Type B pancreatic cell (in vitro differentiated cells): Measurements from ENCODE around the gene CDH1. TPM values are rescaled to one million over a fixed set of nuclear protein-coding genes. Genes with fewer than 3 reads are reported as not detected.
A peak's percentile ranks its signal among the peaks of the same experiment; 100 is the strongest.

Source experiments
- DNase-seq: peaks from one replicate; pipeline ENCODE4 v3.0.0; 2021; ENCODE audit warnings: mixed read lengths; ENCODE audit not compliant: unreplicated experiment; ENCODE audit errors: extremely low spot score
- H3K27ac Mint-ChIP-seq: 2 replicates; pipeline ENCODE4 v1.8.0; 2021; ENCODE audit warnings: mild to moderate bottlenecking, mixed read lengths
- H3K27me3 Mint-ChIP-seq: 2 replicates; pipeline ENCODE4 v1.8.0; 2021; ENCODE audit warnings: mixed read lengths
- H3K36me3 Mint-ChIP-seq: 2 replicates; pipeline ENCODE4 v1.8.0; 2021; ENCODE audit warnings: mixed read lengths
- H3K4me1 Mint-ChIP-seq: one replicate; pipeline ENCODE4 v1.8.0; 2021; ENCODE audit warnings: mixed read lengths; ENCODE audit not compliant: unreplicated experiment
- H3K4me3 Mint-ChIP-seq: 2 replicates; pipeline ENCODE4 v1.8.0; 2021; ENCODE audit warnings: mild to moderate bottlenecking, mixed read lengths
- H3K9me3 Mint-ChIP-seq: 2 replicates; pipeline ENCODE4 v1.8.0; 2021; ENCODE audit warnings: mixed read lengths
- total RNA-seq: library from RNA; stranded (reverse); gene quantifications from 2 replicates; pipeline ENCODE4 v1.2.1, GENCODE V29; 2021; ENCODE audit warnings: low replicate concordance
- TF ChIP-seq, protein P1 (sequence below): fragments of 200-600 bp; sonication (generic); conservative IDR thresholded peaks from 2 replicates; pipeline ENCODE4 v1.5.0; 2021; ENCODE audit warnings: antibody characterized with exemption, mild to moderate bottlenecking

The CDH1 gene
- total RNA-seq, 1 donor from 2014 or later = 190 TPM

DNA sequence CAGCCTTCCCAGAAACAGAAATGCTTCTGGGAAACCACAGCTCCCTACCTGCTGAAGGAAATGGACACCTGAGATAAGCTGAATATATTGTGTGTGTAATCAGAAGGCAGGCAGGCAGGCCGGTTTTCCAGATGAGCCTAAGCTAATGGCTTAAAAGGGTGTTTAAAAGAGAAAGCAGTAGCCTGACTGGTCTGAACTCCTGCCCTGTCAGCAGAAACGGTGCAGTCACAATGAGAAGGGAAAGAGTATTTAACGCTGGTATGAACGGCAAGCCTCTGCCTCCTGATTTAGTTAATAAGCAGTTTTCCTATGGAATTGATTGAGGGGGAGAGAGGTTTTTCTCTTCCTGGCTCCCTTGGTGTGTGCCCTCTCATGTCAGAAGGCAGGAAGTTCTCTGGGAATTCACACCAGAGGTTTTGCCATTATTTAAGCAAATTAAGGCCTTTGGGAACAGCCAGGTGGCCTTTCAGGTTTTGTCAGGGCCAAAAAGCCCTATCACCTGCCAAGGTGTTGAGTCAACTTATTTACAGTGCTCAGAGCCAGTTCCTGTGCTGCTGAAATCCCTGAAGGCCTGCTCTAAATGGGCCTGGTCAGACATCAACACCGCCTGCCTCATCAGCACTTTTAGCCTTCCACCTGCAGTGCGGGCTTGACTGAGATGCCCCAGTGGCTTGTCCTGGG is 41.6 kb downstream of the CDH1 start:
- Mint-ChIP-seq H3K4me3 (peak overlapping the region; percentile 56), H3K9me3 (no peaks in the 10 kb centered on the region), H3K27me3 (no peaks in the 10 kb centered on the region), H3K36me3 (peaks cover 3% of the 10 kb centered on the region), H3K27ac (peak overlapping the region; percentile 91), H3K4me1 (peaks cover 19% of the 10 kb centered on the region)
- no peak for DNase-seq
- TF ChIP-seq, protein P1, sequence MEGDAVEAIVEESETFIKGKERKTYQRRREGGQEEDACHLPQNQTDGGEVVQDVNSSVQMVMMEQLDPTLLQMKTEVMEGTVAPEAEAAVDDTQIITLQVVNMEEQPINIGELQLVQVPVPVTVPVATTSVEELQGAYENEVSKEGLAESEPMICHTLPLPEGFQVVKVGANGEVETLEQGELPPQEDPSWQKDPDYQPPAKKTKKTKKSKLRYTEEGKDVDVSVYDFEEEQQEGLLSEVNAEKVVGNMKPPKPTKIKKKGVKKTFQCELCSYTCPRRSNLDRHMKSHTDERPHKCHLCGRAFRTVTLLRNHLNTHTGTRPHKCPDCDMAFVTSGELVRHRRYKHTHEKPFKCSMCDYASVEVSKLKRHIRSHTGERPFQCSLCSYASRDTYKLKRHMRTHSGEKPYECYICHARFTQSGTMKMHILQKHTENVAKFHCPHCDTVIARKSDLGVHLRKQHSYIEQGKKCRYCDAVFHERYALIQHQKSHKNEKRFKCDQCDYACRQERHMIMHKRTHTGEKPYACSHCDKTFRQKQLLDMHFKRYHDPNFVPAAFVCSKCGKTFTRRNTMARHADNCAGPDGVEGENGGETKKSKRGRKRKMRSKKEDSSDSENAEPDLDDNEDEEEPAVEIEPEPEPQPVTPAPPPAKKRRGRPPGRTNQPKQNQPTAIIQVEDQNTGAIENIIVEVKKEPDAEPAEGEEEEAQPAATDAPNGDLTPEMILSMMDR = no peak

DNA sequence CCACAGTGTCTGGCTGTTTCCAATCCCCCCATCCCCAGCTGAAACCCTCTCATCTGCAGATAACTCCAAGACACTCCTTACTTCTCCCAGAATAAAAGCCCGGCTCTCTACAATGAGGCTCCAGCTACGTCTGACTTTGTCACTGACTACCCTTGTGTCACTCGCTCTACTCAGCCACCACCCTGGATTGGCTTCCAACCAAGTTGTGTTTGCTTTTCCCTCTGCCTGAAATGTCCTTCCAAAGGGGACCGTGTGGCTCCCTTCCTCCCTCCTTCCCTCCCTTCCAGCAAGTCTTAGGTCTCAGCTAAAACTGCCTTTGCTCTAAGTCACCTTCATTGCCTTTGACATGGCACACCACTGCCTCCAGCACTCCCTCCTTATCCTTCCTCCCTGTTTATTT is 42.8 kb downstream of the CDH1 start:
- peak overlapping the region; percentile 63 for H3K27ac Mint-ChIP-seq

DNA sequence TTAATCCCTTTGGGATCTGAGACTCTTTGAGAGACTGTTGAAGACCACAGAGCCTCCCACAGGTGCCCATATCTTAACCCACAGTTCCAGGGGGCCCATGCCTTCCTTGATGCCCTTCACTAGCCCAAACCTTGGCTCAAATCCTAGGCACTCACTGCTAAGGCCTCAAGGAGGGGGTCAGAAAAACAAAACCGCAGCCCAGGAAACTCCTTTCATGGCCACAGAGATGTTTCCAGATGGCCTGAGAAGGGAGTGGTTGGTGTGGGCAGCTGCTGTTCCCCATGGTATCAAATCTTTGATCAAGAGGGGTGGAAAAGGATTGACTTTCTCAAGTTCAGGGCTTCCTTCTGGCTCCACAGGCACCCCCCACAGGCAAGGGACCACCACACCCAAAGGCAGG is 44.7 kb downstream of the CDH1 start:
- H3K36me3 Mint-ChIP-seq = peaks cover 13% of the 10 kb centered on the region
- DNase-seq = no peak
- H3K4me1 Mint-ChIP-seq = peaks cover 17% of the 10 kb centered on the region
- TF ChIP-seq, protein P1 = no peak
- H3K4me3 Mint-ChIP-seq = no peak overlapping the region
- H3K27ac Mint-ChIP-seq = no peak overlapping the region
- no peaks in the 10 kb centered on the region for H3K27me3 Mint-ChIP-seq
- no peaks in the 10 kb centered on the region for H3K9me3 Mint-ChIP-seq

More for the DNA sequence above, 42.8 kb downstream of the CDH1 start:
- no peaks in the 10 kb centered on the region for H3K27me3 Mint-ChIP-seq
- H3K4me3 Mint-ChIP-seq = no peak overlapping the region
- TF ChIP-seq, protein P1 = no peak
- H3K36me3 Mint-ChIP-seq = peaks cover 13% of the 10 kb centered on the region
- peaks cover 19% of the 10 kb centered on the region for H3K4me1 Mint-ChIP-seq
- H3K9me3 Mint-ChIP-seq = no peaks in the 10 kb centered on the region
- no peak for DNase-seq

DNA sequence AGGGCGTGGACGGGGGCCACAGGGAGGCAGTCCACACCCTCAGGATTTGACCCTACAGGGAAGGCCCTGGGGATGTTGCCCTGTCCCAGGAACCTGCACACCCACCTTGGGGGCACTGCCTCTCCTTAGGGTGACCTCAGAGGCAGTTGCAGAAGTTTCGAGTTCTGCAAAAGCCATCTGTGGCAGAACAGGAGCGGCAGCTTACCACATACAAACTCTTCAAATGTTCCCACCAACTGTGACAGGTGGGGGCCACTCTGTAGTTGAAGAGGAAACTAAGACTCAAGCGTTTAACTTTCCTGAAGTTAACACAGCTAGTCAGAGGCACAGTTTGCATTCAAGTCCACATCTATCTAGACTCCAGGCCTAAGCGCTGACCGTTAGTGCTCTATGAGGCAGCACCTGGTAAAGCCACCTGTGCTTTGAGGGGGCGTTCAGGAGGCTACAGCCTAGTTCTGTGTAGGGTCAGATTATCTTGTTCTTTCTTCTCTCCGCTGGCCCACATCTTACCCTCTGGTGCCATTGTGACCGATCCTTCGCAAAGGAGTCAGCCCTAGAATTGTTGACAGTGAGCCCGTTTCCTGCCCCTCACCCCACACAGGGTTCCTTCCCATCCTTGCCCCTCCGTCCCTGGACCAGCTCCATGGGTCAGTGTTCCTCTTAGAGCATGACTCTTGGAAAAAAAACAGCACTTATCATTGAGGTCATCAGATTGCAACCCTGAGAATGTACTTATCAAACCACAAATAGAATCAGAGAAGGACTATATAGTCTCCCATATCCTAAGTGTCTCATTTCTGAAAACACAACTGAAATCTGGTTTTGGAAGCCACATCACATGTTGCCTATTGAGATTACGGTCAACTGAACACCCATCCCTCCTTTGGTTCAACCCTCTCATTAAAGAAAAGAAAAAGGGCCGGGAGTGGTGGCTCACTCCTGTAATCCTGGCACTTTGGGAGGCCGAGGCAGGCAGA is 45.4 kb downstream of the CDH1 start:
- Mint-ChIP-seq H3K4me1 (peaks cover 19% of the 10 kb centered on the region), H3K27ac (peak overlapping the region; percentile 43)
- no peak for DNase-seq

DNA sequence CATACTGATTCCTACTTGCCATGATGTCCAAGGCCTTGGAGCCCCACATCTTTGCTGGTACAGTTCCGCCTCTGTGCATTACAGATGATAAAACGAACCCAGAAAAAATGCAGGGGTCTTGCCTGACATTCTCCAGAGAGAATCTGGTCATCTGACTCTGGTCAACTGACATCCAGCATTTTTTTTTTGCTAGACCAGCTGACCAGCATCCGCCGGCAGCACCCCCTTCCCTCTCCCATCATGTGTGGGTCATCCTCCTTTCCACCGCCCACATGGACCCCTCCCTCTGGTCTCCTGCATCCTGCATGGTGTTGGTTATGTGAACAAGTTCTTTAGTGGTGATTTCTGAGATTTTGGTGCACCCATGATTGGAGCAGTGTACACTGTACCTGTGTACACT is 47.1 kb downstream of the CDH1 start:
- Mint-ChIP-seq H3K27me3 (no peaks in the 10 kb centered on the region), H3K36me3 (peaks cover 15% of the 10 kb centered on the region), H3K4me3 (peak overlapping the region; percentile 23), H3K27ac (peak overlapping the region; percentile 59), H3K4me1 (peaks cover 11% of the 10 kb centered on the region), H3K9me3 (no peaks in the 10 kb centered on the region)
- TF ChIP-seq, protein P1 = no peak
- DNase-seq = no peak

More for the DNA sequence above, 45.4 kb downstream of the CDH1 start:
- TF ChIP-seq, protein P1 = no peak
- peaks cover 13% of the 10 kb centered on the region for H3K36me3 Mint-ChIP-seq
- H3K27me3 Mint-ChIP-seq = no peaks in the 10 kb centered on the region
- no peaks in the 10 kb centered on the region for H3K9me3 Mint-ChIP-seq
- H3K4me3 Mint-ChIP-seq = no peak overlapping the region
